GM18520 (cell line): Measurements from ENCODE around the gene PXDC1.
"Not testable (repeated sequence)": the region's sequence is repeated elsewhere in the genome, so short reads cannot be mapped to it uniquely, and the experiment has no call there.

Source experiments
- ATAC-seq: cut with Tn5 transposase; IDR thresholded peaks from one replicate; pipeline ENCODE4 v1.9.1; 2021; ENCODE audit not compliant: unreplicated experiment

PXDC1 gene

GRCh38 chr6:3734023-3734422 lies 17.5 kb downstream of the PXDC1 start:
- no peak for ATAC-seq

GRCh38 chr6:3733321-3733925 lies 18.1 kb downstream of the PXDC1 start:
- ATAC-seq, result no peak

DNA sequence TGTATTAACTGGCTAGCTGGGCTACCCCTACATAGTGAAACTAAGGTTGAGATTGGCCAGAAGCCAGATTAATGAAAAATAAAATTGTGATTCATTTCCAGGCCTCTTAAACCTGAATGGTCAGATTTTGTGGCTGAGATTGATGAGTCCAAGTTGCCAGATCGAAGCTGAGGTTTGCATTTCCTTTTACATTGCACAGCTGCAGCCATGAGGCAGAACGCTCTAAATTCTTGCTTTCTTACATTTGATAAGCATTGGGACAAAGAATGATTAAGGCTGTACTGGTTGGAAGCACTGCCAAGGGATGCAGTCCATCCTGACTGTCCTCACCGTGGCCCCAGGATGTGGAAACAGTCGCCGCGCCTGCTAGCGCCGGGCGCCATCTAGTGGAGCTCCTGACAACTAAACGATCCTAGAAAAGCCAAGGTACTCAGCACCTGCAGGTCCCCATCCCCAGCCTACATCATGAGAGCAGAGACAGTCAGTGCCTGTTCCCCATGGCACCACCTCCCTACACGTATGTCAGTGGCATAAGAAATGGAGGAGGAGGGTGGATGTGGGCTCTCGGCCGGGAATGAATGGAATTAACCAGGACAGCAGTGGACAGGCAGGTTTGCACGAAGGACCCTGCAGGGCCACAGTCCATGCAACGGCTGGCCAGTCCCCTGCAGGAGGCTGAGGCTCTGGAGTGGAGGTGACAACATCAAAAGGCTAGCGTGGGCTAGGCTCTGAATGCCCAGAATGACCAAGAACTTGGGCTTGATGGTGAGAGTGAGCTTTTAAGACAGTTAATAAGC lies 19.0 kb downstream of the PXDC1 start:
- ATAC-seq, result no peak

GRCh38 chr6:3731700-3732099 lies 19.8 kb downstream of the PXDC1 start:
- ATAC-seq, result no peak

GRCh38 chr6:3729603-3730344 lies 21.7 kb downstream of the PXDC1 start:
- ATAC-seq, result no peak

GRCh38 chr6:3727593-3728108 lies 23.9 kb downstream of the PXDC1 start:
- ATAC-seq, result no peak

DNA sequence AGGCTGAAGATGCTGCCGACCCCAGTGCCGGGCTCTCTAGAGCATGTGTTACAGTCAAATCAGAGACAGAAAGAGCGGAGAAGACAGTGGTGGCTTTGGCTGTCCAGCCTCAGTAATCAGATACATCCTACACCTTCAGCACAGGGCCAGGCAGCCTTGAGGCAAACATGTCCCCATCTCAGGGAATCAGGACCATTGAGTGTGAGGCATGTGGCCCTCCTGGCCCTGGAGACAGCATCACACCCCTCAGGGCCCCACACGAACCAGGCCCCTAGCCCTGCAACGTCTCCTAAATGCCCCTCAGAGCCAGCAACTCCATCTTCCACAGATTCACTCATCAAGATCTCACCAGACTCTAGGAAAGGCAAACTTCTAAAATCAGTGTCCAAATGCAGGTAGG lies 24.5 kb downstream of the PXDC1 start:
- no peak for ATAC-seq

- ATAC-seq, result no peak
Observed at GRCh38 chr6:3726421-3726820, 25.1 kb downstream of the PXDC1 start.

DNA sequence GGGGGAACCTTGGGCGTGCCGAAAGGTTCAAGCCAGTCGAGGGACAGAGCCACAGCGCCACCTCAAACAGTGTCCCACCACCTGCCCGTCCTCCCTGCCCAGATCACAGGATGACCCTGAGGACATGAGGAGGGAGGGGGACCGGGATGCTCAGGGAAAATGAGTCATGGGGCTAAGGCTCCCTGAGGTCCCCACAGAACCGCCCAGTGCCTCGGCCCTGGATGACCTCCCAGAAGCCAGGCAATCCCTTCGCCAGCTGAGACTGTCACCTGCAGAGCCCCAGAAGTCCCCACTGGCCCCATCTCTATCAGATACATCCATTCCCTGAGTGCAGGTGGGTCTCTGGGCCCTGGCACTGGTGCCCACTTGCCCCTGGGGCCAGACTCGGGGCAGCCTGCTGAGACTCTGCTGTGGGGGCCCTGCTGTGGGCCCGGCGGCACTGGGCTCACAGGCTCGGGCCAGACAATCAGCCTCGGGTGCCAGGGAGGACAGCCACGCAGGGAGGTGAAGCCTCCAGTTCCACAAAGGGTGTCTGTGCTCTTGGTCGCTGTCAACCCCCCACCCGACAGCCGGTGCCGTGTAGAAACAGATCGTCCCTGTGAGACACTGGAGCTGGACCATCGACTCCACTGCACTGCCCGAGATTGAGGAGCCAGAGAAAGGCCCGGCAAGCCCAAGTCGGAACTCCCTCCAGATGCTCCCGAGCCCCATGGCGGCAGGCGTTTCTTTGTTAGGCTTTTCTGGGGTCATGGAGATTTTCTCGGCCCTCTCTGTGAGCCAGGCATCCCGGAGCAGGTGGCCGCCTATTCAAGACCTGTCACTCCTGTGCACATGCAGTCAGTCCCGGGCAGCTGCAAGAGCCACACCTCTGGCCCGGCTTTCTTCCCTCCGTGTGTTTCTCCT lies 26.1 kb downstream of the PXDC1 start:
- ATAC-seq, result no peak

- no peak for ATAC-seq
Observed at GRCh38 chr6:3724451-3725144, 26.9 kb downstream of the PXDC1 start.

GRCh38 chr6:3723966-3724365 lies 27.5 kb downstream of the PXDC1 start:
- no peak for ATAC-seq

- ATAC-seq, result no peak
Observed at GRCh38 chr6:3723251-3723650, 28.3 kb downstream of the PXDC1 start.

- ATAC-seq, result no peak
Observed at GRCh38 chr6:3722785-3723184, 28.7 kb downstream of the PXDC1 start.

DNA sequence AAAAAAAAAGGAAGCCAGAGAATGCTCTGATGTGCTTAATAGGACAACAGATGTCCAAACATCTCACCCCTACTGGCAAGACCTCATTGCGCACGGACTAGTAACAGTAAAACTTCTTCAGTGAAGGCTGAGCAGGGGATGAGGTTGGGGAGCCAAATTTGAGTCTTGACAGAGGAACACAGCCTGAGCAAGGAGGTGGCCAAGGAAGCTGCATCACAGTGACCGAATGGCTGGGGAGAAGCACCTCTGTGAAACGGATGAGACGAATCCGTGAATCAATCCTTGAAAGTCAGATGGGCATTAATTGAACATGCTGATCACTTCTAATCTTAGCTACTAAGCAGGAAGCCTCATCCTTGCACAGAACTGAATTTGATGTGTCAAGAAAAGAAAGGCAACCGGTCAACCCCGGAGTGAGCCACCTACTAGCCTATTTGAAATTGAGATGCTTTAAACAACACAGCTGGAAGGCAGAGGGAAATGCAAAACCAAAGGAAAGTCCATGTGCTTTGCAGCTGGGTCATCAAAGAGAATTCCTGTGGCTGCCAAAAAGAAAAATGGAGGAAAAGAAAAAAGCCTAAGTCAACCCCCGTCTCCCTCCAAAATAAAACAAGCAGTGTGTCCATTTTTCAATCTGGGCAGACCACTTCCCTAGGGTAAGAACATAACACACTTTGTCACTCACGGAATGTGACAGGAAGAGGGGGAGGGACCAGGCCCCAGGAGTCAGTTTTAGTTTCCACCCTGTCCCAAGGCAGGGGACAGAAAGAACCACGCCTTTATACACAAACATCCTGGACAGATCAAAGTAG lies 29.5 kb downstream of the PXDC1 start:
- ATAC-seq, result no peak

DNA sequence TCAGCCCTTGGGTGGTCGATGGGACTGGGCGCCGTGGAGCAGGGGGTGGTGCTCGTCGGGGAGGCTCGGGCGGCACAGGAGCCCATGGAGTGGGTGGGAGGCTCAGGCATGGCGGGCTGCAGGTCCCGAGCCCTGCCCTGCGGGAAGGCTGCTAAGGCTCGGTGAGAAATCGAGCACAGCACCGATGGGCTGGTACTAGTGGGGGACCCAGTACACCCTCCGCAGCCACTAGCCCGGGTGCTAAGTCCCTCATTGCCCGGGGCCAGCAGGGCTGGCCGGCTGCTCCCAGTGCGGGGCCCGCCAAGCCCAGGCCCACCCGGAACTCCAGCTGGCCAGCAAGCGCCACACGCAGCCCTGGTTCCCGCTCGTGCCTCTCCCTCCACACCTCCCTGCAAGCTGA lies 30.7 kb downstream of the PXDC1 start:
- not testable (repeated sequence) for ATAC-seq

DNA sequence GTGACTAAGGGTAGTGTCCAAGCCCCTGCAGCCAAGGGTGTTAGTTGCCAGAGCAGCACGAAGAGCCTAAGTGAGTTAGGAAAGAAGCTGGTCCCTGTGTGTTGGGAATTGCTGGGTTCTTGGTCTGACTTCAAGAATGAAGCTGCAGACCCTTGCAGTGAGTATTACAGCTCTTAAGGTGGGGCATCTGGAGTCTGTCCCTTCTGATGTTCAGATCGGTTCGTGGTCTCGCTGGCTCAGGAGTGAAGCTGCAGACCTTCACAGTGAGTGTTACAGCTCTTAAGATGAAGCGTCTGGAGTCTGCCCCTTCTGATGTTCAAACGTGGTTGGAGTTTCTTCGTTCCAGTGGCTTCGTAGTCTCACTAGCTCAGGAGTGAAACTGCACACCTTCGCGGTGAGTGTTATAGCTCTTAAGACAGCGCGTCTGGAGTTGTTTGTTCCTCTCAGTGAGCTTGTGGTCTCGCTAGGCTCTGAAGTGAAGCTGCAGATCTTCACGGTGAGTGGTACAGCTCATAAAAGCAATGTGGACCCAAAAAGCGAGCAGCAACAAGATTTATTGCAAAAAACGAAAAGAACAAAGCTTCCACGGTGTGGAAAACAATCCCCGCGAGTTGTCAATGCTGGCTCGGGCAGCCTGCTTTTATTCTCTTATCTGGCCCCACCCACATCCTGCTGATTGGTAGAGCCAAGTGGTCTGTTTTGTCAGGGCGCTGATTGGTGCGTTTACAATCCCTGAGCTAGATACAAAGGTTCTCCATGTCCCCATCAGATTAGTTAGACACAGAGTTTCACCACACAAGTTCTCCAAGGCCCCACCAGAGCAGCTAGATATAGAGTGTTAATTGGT lies 31.8 kb downstream of the PXDC1 start:
- ATAC-seq, result no peak

GRCh38 chr6:3718407-3718806 lies 33.1 kb downstream of the PXDC1 start:
- ATAC-seq, result no peak

- ATAC-seq, result no peak
Observed at GRCh38 chr6:3715285-3715684, 36.2 kb downstream of the PXDC1 start.
